NT2/D1 (cell line): ENCODE measurements around the gene GZMH.

Experiments
- SUZ12 ChIP-seq: IDR thresholded peaks from 2 replicates; pipeline ENCODE4 v1.6.1; 2011; ENCODE audit not compliant: insufficient read length, insufficient read depth; ENCODE audit errors: extremely low read depth
- YY1 ChIP-seq: IDR thresholded peaks from 2 replicates; pipeline ENCODE4 v1.6.1; 2011; ENCODE audit not compliant: insufficient read length, insufficient read depth
- ZNF274 ChIP-seq: IDR thresholded peaks from 2 replicates; pipeline ENCODE4 v1.6.1; 2011; ENCODE audit warnings: mild to moderate bottlenecking, low read depth, low read length

DNA sequence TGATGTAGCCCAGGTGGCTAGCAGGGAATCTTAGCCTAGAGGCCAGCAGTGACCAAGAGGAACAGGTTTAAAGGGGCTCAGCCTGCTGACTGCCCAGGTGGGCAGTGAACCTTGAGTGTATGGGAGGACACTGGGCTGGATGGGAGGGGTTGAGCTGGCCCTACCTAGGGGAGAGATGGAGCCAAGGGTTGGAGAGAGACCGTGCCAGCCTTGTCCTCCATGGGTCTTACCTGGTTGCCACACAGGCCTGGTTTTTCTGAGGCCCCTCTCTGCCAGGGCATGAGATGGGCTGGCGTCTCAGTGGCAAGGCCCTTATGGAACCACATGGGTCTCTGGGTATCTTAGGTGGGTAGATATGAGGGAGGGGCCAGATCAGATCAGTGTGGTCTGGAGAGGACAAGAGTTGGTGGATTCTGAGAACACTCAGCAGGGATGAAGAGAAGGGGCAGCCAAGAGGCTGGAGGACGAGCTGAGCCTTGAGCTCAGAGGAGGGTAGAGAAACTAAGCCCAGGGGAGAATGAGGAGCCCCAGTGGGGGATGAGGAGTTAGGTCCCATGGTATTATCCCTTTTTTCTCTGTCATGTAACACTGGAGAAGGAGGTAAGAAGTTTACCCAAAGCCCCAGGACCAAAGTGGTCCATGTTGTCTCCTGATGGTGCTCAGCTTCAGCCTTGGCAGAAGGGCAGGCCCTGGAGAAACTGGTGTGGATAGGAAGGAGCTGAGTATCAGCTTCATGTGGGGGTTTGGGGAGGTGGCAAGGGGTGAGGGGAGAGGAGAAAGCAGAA lies 20.8 kb upstream of the GZMH start:
- no peak for TF ChIP-seq YY1
- TF ChIP-seq ZNF274, result no peak
- TF ChIP-seq SUZ12, result no peak
